Skin epidermis (tissue), 12 donors: Measurements from ENCODE around the gene APOBEC3C.
A peak's percentile ranks its signal among the peaks of the same experiment; 100 is the strongest.
"Not testable (repeated sequence)": the region's sequence is repeated elsewhere in the genome, so short reads cannot be mapped to it uniquely, and the experiment has no call there.

Source experiments
- H3K27ac ChIP-seq, 21 experiments: fragments of 200-600 bp; sonication (generic) in 11 of 21; one replicate each; pipeline ENCODE4 v1.5.0; 2020; ENCODE audit warnings: mild to moderate bottlenecking in 3 of 21, inconsistent platforms in 2 of 21, moderate library complexity in 2 of 21
- H3K4me3 ChIP-seq, 7 experiments: fragments of 200-600 bp; sonication (generic) in 2 of 7; one replicate each; pipeline ENCODE4 v1.5.0; 2020; ENCODE audit warnings: inconsistent platforms in 2 of 7, mild to moderate bottlenecking in 2 of 7, moderate library complexity in 1 of 7

The APOBEC3C gene

DNA sequence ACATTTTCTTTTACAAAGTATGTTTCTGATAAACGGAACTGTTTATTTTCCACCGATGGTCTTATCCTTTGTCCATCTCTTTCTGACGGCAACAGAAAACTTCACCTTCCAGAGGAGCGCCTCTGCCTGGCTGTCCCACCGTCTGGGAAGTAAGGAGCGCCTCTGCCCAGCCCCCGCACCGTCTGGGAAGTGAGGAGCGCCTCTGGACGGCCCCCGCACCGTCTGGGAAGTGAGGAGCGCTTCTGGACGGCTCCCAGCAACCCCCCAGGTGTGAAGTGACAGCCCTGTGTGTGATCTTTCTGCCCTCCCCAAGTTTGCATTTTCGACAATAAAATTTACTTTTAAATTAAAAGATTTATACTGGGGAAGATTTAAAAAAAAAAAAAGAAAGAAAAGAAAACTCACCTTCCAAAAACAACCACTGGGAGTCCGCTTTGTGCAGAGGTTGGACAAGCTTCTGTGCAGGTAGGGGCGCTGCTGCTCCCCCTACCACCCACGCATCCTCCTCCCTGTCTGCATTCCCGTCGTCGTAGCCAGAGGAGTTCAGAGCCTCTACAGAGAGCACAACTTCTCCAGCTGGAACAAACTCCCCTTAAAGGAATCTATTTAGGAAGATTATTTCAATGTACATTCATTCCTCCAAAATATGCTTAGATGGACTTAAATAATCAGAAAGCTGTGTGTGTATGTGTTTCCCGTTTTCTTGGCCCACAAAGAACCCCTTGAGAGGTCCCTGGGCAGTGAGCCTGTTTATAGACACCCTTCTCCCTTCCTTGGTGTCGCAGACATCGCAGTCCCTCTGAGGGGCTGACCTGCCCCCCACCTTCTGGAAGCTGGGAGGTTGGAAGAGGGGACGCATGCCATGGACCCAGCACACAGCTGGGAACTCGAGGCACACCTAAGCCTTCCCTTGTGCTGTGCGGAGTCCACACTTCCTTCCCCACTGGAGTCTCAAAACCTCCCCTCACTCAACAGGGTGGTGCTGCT, 32.8 kb upstream of the APOBEC3C start:
- H3K4me3 ChIP-seq, result peak overlapping the region; percentile 12 to 45 (median 23)
- H3K27ac ChIP-seq, result peak overlapping the region in 18 of 21 experiments; percentile 14 to 87 (median 64)

DNA sequence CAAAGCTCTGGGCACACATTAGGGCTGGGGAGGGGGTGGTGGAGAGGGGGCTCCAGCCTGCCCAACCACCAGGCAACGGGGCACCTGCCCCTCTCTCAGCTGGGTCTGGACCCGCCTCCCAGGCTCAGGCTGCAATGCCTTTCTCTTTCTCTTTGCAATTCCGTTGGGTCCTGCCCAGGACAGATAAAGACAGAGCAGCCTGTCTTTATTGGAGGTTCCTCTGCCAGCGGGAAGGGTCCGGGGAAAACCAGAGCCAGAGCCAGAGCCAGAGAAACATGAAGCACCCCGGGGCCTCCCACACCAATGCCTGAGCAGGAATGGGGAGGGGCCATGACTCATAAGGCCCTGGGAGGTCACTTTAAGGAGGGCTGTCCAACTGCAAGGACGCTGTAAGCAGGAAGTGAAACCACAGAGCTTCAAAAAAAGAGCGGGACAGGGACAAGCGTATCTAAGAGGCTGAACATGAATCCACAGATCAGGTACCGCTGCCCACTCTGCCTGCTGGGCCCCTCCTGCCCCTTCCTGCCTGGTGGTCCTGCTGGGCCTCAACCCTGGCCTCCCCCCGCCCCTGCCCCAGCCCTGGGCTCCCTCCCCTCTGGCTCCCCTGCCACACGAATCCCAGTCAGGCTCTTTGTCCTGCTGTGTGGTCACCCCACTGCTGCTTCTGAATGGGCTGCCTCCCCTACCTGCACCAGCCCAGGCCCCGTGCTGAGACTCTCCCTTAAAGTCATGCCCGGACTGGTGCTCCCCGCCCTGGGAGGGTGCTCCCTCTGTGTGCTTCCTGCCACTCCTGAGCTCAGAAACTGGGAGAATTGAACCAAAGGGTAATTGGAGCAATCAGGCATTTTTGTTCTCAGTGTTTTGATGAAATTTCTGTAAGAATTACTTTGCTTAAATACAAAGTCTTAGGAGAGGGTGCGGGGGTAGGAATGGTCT, 31.8 kb upstream of the APOBEC3C start, which contains the start of gene APOBEC3B:
TSS of gene APOBEC3B (plus strand) at position 356 of the 936 bp plus-strand sequence. CDS start at position 463, 107 bp downstream.
- H3K4me3 ChIP-seq, result peak within 1 kb of the TSS; percentile 12 to 45 (median 23)
- peak within 1 kb of the TSS in 20 of 21 experiments; percentile 14 to 87 (median 58) for H3K27ac ChIP-seq

DNA sequence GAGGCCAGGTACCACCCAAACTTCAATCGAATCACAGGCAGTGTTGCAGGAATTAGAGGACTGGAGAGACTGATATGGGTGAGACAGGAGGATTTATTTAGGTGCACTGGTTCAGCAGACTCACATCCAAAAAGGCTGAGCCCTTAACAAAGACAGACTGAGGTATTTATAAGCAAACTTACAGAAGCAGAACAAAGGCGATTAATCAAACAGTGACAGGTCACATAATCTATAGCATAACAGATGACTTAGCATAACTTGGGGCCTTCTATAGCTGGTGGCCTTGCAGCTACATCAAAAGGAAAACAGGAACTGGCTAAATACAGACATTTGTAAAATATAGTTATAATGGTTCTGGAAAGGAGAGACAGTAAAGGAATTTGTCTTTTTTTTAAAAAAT, 29.8 kb upstream of the APOBEC3C start:
- no peak overlapping the region for H3K4me3 ChIP-seq
- peak overlapping the region in 1 of 21 experiments; percentile 7 for H3K27ac ChIP-seq

DNA sequence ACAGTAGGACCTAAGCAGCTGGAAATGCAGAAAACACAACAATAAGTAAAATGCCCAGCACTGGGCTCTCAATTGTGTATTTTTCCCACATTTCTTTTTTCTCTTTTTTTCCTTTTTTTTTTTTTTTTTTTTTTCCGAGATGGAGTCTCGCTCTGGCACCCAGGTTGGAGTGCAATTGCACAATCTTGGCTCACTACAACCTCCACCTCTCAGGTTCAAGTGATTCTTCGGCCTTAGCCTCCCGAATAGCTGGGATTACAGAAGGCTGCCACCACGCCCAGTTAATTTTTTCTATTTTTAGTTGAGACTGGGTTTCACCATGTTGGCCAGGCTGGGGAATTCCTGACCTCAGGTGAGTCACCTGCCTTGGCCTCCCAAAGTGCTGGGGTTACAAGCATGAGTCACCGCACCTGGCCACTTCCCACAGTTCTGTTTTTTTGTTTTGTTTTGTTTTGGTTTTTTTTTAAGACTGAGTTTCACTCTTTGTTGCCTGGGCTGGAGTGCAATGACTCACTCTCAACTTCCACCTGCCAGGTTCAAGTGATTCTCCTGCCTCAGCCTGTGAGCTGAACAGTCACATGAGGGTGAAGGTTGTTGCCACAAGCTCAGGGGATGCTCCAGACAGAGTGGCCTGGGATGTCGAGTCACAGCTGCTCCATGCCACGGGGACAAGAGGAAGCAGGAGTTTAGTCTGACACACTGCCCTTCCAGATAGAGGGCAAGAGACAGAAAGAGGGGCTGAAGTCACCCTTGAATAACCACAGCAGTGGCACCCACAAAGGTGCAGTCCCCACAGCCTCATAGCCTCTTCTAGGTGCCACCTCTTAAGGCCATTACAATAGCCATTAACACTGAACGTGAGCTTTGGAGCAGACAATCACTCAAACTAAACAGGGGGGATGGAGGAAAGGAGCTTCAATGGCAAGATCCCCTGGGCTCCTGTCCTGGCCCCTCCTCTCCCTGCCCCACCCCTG, 29.0 kb upstream of the APOBEC3C start:
- peak overlapping the region in 2 of 21 experiments; percentile 7 to 37 for H3K27ac ChIP-seq
- H3K4me3 ChIP-seq, result not testable (repeated sequence)

DNA sequence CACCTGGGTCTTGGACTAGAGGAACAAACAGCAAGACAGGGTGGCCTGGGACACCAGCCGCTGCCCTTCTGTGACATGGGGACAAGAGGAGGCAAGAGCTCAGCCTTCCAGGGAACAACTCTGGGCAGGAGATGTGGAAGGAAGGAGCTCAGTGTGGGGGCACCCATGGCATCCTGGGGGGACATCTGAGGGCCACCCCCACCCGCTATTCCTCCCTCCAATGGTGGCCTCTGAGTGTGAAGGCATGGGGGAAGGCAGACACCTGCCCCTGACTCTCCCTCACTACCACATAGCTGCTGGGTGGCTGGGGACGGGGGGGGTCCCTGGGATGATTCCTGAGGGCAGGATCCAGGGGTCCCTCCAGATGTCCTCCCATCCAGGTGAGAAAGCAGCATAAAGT, 27.4 kb upstream of the APOBEC3C start:
- H3K27ac ChIP-seq, result no peak overlapping the region
- H3K4me3 ChIP-seq, result no peak overlapping the region

DNA sequence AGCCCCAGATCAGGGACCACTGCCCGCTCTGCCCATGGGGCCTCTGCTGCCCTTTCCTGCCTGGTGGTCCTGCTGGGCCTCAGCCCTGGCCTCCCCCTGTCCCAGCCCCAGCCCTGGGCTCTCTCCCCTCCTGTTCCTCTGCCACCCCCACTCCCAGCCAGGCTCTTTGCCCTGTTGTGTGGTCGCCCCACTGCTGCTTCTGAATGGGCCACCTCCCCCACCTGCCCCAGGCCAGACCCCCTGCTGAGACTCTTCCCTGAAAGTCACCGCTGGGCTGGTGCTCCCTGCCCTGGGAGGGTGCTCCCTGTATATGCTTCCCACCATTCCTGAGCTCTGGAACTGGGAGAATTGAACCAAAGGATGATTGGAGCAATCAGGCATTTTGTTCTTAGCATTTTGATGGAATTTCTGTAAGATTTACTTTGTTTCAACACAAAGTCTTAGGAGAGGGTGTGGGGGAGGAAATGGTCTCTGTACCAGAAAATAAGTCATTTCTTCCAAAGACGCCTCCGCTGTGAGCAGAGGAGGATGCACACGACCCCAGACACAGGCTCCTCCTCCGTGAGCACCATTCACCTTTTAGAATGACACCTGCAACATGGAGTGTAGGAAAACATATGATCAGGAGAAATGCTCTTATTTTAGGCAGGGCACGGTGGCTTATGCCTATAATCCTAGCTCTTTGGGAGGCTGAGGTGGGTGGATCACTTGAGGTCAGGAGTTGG, 26.7 kb upstream of the APOBEC3C start:
- H3K4me3 ChIP-seq, result no peak overlapping the region
- H3K27ac ChIP-seq, result no peak overlapping the region

DNA sequence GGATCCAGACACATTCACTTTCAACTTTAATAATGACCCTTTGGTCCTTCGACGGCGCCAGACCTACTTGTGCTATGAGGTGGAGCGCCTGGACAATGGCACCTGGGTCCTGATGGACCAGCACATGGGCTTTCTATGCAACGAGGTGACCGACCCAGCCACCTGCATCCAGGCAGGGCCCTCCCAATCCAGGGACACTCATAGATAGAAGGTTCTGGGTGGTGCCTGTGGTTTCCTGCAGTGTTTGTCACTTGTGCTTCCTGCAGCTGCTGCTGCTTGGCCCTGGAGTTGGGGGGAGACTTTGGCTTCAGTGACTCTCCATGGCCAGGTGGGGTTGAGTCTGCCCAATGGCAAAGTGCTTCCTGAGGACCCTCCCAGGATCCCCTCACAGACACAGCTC, 24.6 kb upstream of the APOBEC3C start:
- Histone ChIP-seq H3K27ac (no peak overlapping the region), H3K4me3 (no peak overlapping the region)

DNA sequence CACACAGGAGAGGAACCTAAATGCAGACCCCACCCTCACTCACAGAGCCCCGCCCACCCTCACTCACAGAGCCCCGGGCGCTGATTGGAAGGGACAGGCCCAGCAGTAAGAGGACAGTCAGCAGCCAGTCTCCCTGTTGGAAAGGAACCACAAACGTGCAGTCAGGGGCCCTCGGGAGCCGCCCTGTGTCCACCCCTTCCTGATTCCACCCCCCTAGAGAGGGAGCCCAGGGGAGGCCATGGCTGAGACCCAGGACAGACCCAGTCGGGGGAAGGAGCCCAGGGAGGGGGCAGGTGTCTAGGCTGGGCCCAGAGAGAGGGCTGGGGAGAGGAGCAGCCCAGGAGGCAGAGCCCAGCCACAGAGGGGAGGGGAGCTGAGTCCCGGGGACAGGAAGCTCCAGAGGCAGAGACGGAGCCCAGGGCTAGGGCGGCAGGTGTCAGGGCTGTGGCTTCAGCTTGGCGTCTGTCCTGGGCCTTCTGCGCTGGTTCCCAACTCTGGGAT, 21.1 kb upstream of the APOBEC3C start:
- not testable (repeated sequence) for H3K4me3 ChIP-seq, H3K27ac ChIP-seq

DNA sequence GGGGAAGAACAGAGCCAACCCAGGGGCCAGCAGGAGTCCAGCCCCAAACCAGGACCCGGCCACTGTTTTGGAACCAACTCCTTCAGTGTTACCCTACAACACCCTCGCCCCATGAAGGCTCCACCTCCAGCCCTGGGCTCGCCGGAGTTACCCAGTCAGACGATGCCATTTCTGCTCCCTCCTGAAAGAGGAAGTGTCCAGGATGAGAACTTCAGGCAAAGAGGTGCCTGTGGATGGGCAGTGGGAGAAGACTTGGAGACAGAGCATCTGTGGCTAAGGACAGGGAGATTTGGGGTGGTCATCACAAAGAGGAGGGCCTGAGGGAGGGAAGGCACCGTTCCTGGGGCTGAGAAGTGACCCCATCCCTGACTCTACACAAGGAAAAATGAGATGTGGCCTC, 18.0 kb upstream of the APOBEC3C start:
- no peak overlapping the region for H3K27ac ChIP-seq
- no peak overlapping the region for H3K4me3 ChIP-seq

DNA sequence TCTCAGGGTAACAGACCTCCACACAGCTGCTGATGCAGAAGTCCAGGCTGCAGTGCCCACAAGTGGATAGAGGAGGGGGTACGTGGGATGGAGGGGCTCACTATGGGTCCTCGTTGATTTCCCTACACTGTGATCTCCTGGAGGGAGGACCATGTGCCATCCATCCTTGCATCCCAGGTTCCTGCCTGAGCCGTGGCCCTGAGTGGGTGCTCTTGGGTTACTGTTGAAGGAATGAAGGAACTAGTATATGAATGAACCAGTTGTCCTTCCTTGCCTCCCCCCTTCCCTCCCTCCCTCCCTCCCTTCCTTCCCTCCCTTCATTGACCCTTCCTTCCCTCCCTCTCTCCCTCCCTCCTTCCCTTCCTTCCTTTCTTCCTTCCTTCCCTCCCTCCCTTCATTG, 16.5 kb upstream of the APOBEC3C start:
- Histone ChIP-seq H3K4me3 (no peak overlapping the region), H3K27ac (no peak overlapping the region)

DNA sequence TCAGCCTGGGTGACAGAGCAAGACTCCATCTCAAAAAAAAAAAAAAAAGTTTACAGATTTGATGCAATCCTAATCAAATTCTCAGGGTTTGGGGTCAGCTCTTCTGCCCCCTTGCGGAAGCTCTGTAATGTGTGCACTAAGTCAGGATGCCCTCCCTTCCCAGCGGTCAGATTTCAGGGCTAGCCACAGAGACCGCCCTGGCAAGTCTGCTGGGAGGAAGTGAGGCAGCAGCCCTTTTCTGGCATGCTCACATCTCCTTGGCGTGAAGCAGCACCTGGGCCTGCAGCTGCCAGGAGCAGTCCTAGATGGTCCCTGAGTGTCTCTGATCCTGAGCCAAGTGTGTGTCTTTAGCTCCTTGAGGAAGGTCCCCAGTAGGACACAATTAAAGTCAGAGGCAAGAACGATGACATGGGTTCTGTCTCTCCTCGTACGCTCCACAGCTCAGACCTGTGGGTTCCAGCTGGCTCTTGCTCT, 10.9 kb upstream of the APOBEC3C start:
- Histone ChIP-seq H3K27ac (no peak overlapping the region), H3K4me3 (no peak overlapping the region)

DNA sequence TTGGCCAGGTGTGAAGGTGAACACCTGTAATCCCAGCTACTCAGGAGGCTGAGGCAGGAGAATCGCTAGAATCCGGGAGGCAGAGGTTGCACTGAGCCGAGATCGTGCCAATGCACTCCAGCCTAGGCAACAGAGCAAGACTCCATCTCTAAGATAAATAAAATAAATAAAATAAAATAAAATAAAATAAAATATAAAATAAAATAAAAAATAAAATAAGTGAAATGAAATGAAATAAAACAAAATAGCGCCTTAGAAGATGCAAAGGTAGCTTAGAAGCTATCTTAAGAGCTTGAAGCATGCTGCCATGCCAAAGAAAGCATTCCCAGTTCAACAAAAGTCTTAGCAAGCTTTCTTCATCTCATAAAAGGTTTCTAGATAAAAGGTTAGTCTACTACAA, 6.9 kb upstream of the APOBEC3C start:
- Histone ChIP-seq H3K4me3 (no peak overlapping the region), H3K27ac (no peak overlapping the region)

DNA sequence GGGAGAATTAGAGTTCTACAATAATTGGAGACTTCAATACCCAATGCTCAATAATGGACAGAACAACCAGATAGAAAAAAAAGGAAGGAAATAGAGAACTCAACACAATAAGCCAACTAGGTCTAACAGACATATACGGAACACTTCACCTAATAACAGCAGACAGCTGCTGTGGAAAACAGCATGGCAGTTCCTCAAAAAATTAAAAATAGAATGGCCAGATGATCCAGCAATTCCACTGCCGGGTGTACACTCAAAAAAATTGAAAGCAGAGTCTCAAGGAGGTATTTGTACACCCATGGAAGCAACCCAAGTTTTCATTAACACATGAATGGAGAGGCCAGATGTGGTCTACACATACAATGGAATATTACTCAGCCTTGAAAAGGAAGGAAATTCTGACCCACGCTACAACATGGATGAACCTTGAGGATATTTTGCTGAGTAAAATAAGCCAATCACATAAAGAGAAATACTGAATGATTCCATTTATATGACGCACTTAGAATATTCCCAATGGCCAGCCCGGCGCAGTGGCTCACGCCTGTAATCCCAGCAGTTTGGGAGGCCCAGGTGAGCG, 5.7 kb upstream of the APOBEC3C start:
- H3K27ac ChIP-seq, H3K4me3 ChIP-seq: not testable (repeated sequence)

DNA sequence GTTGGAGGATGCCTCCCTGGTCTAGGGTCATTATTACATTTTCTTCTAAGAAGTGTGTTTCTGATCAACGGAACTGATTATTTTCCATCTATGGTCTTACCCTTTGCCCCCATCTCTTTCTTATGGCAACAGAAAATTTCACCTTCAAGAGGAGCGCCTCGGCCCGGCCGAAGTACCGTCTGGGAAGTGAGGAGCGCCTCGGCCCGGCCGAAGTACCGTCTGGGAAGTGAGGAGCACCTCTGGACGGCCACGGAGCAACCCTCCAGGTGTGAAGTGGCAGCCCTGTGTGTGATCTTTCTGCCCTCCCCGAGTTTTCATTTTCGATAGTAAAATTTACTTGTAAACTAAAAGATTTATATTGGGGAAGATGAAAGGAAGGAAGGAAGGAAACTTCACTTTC, 3.1 kb upstream of the APOBEC3C start:
- H3K27ac ChIP-seq, result peak overlapping the region in 1 of 21 experiments; percentile 21
- no peak overlapping the region for H3K4me3 ChIP-seq

DNA sequence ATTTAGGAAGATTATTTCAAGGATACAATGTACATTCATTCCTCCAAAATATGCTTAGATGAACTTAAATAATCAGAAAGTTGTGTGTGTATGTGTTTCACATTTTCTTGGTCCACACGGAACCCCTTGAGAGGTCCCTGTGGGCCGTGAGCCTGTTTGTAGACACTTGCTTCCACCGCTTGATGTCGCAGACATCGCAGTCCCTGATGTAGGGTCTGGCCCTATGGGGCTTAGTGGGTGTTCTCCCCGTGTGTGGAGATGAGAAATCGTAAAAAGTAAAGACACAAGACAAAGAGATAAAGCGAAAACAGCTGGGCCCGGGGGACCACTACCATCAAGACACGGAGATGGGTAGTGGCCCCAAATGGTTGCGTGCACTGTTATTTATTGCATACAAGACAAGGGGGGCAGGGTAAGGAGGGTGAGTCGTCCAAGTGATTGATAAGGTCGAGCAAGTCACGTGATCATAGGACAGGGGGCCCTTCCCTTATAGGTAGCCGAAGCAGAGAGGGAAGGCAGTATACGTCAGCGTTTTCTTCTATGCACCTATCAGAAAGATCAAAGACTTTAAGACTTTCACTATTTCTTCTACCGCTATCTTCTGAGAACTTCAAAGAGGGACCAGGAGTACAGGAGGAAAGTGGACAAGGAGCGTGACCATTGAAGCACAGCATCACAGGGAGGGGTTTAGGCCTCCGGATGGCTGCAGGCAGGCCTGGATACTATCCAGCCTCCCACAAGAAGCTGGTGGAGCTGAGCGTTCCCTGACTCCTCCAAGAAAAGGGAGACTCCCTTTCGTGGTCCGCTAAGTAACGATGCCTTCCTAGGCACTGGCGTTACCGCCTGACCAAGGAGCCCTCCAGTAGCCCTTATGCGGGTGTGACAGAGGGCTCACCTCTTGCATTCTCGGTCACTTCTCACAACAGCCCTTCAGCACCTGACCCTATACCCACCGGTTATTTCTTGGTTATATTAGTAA, 1.2 kb upstream of the APOBEC3C start:
- peak overlapping the region in 8 of 21 experiments; percentile 35 to 97 (median 91) for H3K27ac ChIP-seq
- H3K4me3 ChIP-seq, result no peak overlapping the region

DNA sequence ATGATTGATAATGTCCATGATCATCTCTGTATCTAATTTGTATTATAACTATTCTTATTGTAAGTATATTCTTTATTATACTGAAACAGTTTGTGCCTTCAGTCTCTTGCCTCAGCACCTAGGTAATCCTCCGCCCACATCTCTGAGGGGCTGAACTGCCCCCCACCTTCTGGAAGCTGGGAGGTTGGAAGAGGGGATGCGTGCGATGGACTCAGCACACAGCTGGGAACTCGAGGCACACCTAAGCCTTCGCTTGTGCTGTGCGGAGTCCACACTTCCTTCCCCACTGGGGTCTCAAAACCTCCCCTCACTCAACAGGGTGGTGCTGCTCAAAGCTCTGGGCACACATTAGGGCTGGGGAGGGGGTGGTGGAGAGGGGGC, 506 bp upstream of the APOBEC3C start:
- peak overlapping the region in 6 of 7 experiments; percentile 40 to 62 (median 47) for H3K4me3 ChIP-seq
- H3K27ac ChIP-seq, result peak overlapping the region; percentile 67 to 97 (median 91)
